BE2C (cell line): ENCODE results near the gene EARS2.

Experiments used
- DNase-seq: peaks from one replicate; pipeline ENCODE4 v3.0.0-alpha.2; 2020
- H3K27me3 ChIP-seq: fragments of 250-450 bp; sonication (Bioruptor Pico); 2 replicates; pipeline ENCODE4 v1.5.1; 2020; ENCODE audit warnings: mild to moderate bottlenecking
- H3K36me3 ChIP-seq: fragments of 250-450 bp; sonication (Bioruptor Pico); 2 replicates; pipeline ENCODE4 v1.5.1; 2020; ENCODE audit warnings: mild to moderate bottlenecking
- H3K4me1 ChIP-seq: fragments of 250-450 bp; sonication (Bioruptor Pico); 2 replicates; pipeline ENCODE4 v1.5.1; 2020
- H3K4me3 ChIP-seq: 2 replicates; pipeline ENCODE4 v1.5.1; 2011; ENCODE audit warnings: low read depth, low read length
- H3K9me3 ChIP-seq: fragments of 250-450 bp; sonication (Bioruptor Pico); 2 replicates; pipeline ENCODE4 v1.5.1; 2020
- TF ChIP-seq, protein P1 (sequence below): IDR thresholded peaks from 2 replicates; pipeline ENCODE4 v1.5.1; 2012; ENCODE audit warnings: mild to moderate bottlenecking, low read depth, low read length

EARS2 gene

DNA sequence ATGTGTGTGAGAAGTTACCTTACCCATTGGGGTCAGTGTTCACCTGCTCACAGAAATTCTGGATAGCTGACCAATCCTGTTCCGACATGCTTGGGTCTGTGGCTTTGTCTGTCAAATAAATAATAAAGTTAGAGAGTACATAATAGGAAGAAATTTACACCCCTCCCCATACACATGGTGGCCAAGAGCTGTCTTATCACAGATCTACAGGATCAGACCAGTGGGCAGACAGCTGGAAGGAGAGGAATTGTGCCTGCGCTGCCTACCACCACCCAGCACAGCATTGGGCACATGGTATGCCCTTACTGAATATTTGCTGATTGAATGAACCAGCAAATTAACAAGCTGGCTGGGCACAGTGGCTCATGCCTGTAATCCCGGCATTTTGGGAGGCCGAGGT is 61.5 kb downstream of the EARS2 start:
- H3K9me3 ChIP-seq = no peaks in the 10 kb centered on the region; the same call in 1 of the 2 replicates
- H3K27me3 ChIP-seq = no peaks in the 10 kb centered on the region
- H3K4me1 ChIP-seq = no peaks in the 10 kb centered on the region
- H3K36me3 ChIP-seq = peaks cover 56% of the 10 kb centered on the region
- DNase-seq = no peak
- no peak overlapping the region for H3K4me3 ChIP-seq
- TF ChIP-seq, protein P1, sequence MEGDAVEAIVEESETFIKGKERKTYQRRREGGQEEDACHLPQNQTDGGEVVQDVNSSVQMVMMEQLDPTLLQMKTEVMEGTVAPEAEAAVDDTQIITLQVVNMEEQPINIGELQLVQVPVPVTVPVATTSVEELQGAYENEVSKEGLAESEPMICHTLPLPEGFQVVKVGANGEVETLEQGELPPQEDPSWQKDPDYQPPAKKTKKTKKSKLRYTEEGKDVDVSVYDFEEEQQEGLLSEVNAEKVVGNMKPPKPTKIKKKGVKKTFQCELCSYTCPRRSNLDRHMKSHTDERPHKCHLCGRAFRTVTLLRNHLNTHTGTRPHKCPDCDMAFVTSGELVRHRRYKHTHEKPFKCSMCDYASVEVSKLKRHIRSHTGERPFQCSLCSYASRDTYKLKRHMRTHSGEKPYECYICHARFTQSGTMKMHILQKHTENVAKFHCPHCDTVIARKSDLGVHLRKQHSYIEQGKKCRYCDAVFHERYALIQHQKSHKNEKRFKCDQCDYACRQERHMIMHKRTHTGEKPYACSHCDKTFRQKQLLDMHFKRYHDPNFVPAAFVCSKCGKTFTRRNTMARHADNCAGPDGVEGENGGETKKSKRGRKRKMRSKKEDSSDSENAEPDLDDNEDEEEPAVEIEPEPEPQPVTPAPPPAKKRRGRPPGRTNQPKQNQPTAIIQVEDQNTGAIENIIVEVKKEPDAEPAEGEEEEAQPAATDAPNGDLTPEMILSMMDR = no peak

DNA sequence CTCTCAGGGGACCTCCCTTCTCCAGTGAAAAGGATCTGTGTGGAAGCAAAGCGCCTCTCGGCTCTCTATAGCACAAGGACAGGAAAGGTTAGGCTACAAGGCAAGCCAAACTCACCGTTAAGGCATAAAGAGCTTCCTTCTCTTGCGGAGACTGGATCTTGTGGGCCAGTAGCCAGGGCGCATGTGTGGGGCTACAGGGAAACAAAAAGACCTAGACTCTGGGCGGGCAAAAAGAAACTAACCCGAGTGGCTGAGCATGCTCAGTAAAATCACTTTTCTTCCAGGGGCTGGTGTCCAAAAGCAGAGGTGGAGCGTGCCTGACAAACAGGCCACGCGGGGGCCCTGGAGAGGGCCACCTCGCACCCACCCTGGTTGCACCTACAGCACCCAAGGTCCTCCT is 63.0 kb downstream of the EARS2 start:
- no peak for DNase-seq
- Histone ChIP-seq H3K9me3 (no peaks in the 10 kb centered on the region), H3K27me3 (no peaks in the 10 kb centered on the region), H3K4me1 (no peaks in the 10 kb centered on the region), H3K4me3 (no peak overlapping the region), H3K36me3 (peaks cover 62% of the 10 kb centered on the region)
- TF ChIP-seq, protein P1 = no peak

DNA sequence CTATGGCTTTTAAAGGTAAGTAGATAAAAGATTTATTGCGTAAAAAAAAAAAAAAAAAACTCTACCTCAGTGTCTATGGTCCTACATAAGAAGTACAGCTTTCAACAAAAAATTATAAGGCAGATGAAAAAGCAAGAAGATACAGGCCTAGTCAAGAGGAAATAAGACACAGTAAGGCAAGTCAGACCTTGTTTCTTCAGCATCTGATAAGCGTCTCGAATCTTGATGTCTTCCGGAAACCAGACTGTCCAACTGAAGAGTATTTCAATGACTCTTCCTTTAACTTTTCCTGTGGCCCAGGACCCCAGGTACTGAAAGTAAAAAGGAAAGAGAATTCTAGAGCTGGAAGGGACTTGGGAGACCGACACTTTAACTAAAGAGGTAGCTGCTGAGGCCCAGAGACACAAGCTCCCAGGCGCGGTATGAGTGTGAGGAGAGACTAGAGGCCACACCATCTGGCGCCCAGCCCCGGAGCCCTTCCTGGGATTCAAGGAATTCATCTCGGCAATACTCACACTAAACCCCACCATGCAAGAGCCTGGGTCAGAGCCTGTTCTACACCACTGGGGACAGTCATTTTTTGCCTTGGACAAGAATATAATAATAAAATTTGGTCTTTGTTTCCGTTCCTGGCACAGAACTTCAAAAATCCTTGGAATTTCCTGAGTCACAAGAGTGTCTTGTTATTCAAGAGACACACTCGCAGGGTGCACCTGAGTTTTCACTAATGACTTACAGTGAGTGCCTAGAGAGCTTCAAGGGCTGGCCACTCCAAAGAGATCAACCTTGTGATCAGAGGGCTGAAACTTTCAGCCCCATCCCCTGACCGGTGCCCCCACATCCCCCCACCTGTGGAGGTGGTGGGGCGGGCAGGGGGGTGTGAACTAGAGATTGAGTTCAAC is 65.4 kb downstream of the EARS2 start:
- no peaks in the 10 kb centered on the region for H3K4me1 ChIP-seq
- no peak for DNase-seq
- H3K27me3 ChIP-seq = no peaks in the 10 kb centered on the region
- H3K4me3 ChIP-seq = no peak overlapping the region
- TF ChIP-seq, protein P1 = no peak
- peaks cover 84% of the 10 kb centered on the region for H3K36me3 ChIP-seq
- H3K9me3 ChIP-seq = no peaks in the 10 kb centered on the region

DNA sequence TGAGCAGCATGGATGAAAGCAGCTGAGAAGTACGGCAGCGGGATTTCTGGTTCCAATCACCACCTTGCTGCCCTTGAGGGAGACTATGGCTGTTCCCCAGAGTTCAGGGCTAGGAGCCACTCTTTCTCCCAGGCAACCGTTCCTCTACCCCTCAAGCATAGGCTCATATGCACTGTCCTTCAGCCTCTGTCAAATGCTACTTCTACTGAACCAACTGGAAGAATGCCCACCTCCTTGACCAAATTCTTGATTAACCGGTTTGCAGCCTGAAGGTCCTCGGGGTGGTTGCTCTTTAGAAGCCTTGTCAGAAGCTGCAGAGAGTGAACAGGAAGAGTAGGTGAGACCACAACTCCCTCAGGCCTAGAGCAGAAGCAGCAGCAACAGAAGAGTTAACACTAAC is 70.7 kb downstream of the EARS2 start:
- H3K4me1 ChIP-seq = no peaks in the 10 kb centered on the region
- H3K27me3 ChIP-seq = no peaks in the 10 kb centered on the region
- peaks cover 86% of the 10 kb centered on the region for H3K36me3 ChIP-seq
- TF ChIP-seq, protein P1 = no peak
- DNase-seq = no peak
- no peak overlapping the region for H3K4me3 ChIP-seq
- no peaks in the 10 kb centered on the region for H3K9me3 ChIP-seq

DNA sequence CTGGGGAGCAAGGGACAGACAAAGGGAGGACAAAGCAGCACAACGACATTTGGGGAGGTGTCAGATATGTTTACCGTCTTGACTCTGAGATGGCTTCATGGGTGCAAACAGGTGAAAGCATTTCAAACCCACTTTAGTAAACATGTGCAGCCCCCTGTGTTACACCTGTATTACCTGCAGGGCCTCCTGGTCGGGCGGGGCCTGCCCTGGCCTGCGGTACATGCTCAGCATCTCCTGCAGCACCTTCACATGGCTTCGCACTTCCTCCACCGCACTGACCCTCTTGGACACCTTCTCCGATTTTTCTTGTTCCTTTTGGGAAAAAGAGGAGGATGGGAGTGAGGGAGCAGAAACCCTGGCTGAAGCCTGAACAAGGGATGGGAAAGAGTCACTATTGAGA is 71.3 kb downstream of the EARS2 start:
- Histone ChIP-seq H3K9me3 (no peaks in the 10 kb centered on the region), H3K36me3 (peaks cover 89% of the 10 kb centered on the region), H3K27me3 (no peaks in the 10 kb centered on the region), H3K4me1 (no peaks in the 10 kb centered on the region), H3K4me3 (no peak overlapping the region)
- TF ChIP-seq, protein P1 = no peak
- no peak for DNase-seq

DNA sequence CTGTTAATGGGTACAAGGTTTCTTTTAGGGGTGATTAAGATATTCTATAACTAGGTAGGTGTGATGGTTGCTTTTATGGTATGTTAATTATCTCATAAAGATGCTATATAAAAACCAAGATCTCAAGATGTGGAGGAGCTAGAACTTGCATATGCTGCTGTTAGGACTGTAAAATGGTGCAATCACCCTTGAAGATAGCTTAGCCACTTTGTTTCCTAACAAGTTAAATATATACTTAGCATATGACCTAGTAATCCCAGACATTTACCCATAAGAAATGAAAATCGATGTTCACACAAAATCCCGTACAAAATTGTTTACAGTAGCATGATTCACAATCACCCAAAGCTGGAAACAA is 71.9 kb downstream of the EARS2 start:
- TF ChIP-seq, protein P1 = no peak
- no peaks in the 10 kb centered on the region for H3K27me3 ChIP-seq
- peaks cover 92% of the 10 kb centered on the region for H3K36me3 ChIP-seq
- no peak for DNase-seq
- no peak overlapping the region for H3K4me3 ChIP-seq
- H3K4me1 ChIP-seq = no peaks in the 10 kb centered on the region
- H3K9me3 ChIP-seq = no peaks in the 10 kb centered on the region
